ENCODE data around the gene KRT78. TPM values are rescaled to one million over a fixed set of nuclear protein-coding genes. Genes with fewer than 3 reads are reported as not detected.
A peak's percentile ranks its signal among the peaks of the same experiment; 100 is the strongest.
"Not testable (repeated sequence)": the region's sequence is repeated elsewhere in the genome, so short reads cannot be mapped to it uniquely, and the experiment has no call there.

The KRT78 gene
- total RNA-seq (2014; rRNA removed; shearing (Covaris generic)) = 0.34 TPM in 1 of 2 replicates, not detected in the other
- not detected in 2 replicates for polyA plus RNA-seq (2015; cell fraction: cytosol; rRNA removed)
- polyA plus RNA-seq (2015; cell fraction: nucleus; rRNA removed) = 0.08 TPM in 1 of 2 replicates, not detected in the other

GRCh38 chr12:52848661-52849255, at the start of gene KRT78:
Gene KRT78, minus strand, starts transcription at chr12:52848994. Its CDS starts 64 bp downstream, at chr12:52848930.
- no peak for DNase-seq (ENCODE audit: low read depth, low spot score)
- in situ Hi-C loops (cut with HindIII; ENCODE audit: low pct_unique_long_range_greater_than_20kb, low sequenced_read_pairs) = no loop called here

GRCh38 chr12:52896190-52897100, 47.7 kb upstream of the KRT78 start:
- in situ Hi-C loops (cut with HindIII; ENCODE audit: low pct_unique_long_range_greater_than_20kb, low sequenced_read_pairs) = loop anchor here (25.0 kb wide), 1 partner anchor 91 kb away; no protein-coding TSS in a partner anchor
- no peak for DNase-seq (ENCODE audit: low read depth, low spot score)

- DNase-seq (ENCODE audit: low read depth, low spot score) = no peak
- in situ Hi-C loops (cut with HindIII; ENCODE audit: low pct_unique_long_range_greater_than_20kb, low sequenced_read_pairs) = loop anchor here (25.0 kb wide), 1 partner anchor 92 kb away; no protein-coding TSS in a partner anchor
Observed at GRCh38 chr12:52895726-52896189, 47.0 kb upstream of the KRT78 start.

GRCh38 chr12:52892974-52893373, 44.2 kb upstream of the KRT78 start:
- no peak for DNase-seq (ENCODE audit: low read depth, low spot score)

GRCh38 chr12:52892207-52892852, 43.5 kb upstream of the KRT78 start:
- in situ Hi-C loops (cut with HindIII; ENCODE audit: low pct_unique_long_range_greater_than_20kb, low sequenced_read_pairs) = loop anchor here (25.0 kb wide), 1 partner anchor 95 kb away; no protein-coding TSS in a partner anchor
- no peak for DNase-seq (ENCODE audit: low read depth, low spot score)

More at GRCh38 chr12:52892974-52893373, 44.2 kb upstream of the KRT78 start:
- in situ Hi-C loops (cut with HindIII; ENCODE audit: low pct_unique_long_range_greater_than_20kb, low sequenced_read_pairs) = loop anchor here (25.0 kb wide), 1 partner anchor 94 kb away; no protein-coding TSS in a partner anchor

- DNase-seq (ENCODE audit: low read depth, low spot score) = no peak
- in situ Hi-C loops (cut with HindIII; ENCODE audit: low pct_unique_long_range_greater_than_20kb, low sequenced_read_pairs) = loop anchor here (25.0 kb wide), 1 partner anchor 96 kb away; no protein-coding TSS in a partner anchor
Observed at GRCh38 chr12:52891044-52891443, 42.2 kb upstream of the KRT78 start.

GRCh38 chr12:52890417-52890816, 41.6 kb upstream of the KRT78 start:
- no peak for DNase-seq (ENCODE audit: low read depth, low spot score)
- in situ Hi-C loops (cut with HindIII; ENCODE audit: low pct_unique_long_range_greater_than_20kb, low sequenced_read_pairs) = loop anchor here (25.0 kb wide), 1 partner anchor 97 kb away; no protein-coding TSS in a partner anchor

GRCh38 chr12:52884526-52885293, 35.9 kb upstream of the KRT78 start:
- DNase-seq (ENCODE audit: low read depth, low spot score) = peak; percentile 67
- in situ Hi-C loops (cut with HindIII; ENCODE audit: low pct_unique_long_range_greater_than_20kb, low sequenced_read_pairs) = loop anchor here (25.0 kb wide), 1 partner anchor 103 kb away; no protein-coding TSS in a partner anchor

GRCh38 chr12:52880499-52880898, 31.7 kb upstream of the KRT78 start:
- in situ Hi-C loops (cut with HindIII; ENCODE audit: low pct_unique_long_range_greater_than_20kb, low sequenced_read_pairs) = loop anchor here (25.0 kb wide), 1 partner anchor 107 kb away; no protein-coding TSS in a partner anchor
- not testable (repeated sequence) for DNase-seq (ENCODE audit: low read depth, low spot score)

GRCh38 chr12:52879394-52880351, 30.9 kb upstream of the KRT78 start:
- DNase-seq (ENCODE audit: low read depth, low spot score) = peak; percentile 92
- in situ Hi-C loops (cut with HindIII; ENCODE audit: low pct_unique_long_range_greater_than_20kb, low sequenced_read_pairs) = loop anchor here (25.0 kb wide), 1 partner anchor 108 kb away; no protein-coding TSS in a partner anchor

- DNase-seq (ENCODE audit: low read depth, low spot score) = no peak
- in situ Hi-C loops (cut with HindIII; ENCODE audit: low pct_unique_long_range_greater_than_20kb, low sequenced_read_pairs) = loop anchor here (25.0 kb wide), 1 partner anchor 109 kb away; no protein-coding TSS in a partner anchor
Observed at GRCh38 chr12:52878507-52879393, 30.0 kb upstream of the KRT78 start.

- in situ Hi-C loops (cut with HindIII; ENCODE audit: low pct_unique_long_range_greater_than_20kb, low sequenced_read_pairs) = loop anchor here (25.0 kb wide), 1 partner anchor 110 kb away; no protein-coding TSS in a partner anchor
- no peak for DNase-seq (ENCODE audit: low read depth, low spot score)
Observed at GRCh38 chr12:52877242-52877641, 28.4 kb upstream of the KRT78 start.

- no peak for DNase-seq (ENCODE audit: low read depth, low spot score)
- in situ Hi-C loops (cut with HindIII; ENCODE audit: low pct_unique_long_range_greater_than_20kb, low sequenced_read_pairs) = loop anchor here (25.0 kb wide), 1 partner anchor 111 kb away; no protein-coding TSS in a partner anchor
Observed at GRCh38 chr12:52876372-52876771, 27.6 kb upstream of the KRT78 start.

GRCh38 chr12:52874573-52875435, 26.0 kb upstream of the KRT78 start:
- no peak for DNase-seq (ENCODE audit: low read depth, low spot score)
- in situ Hi-C loops (cut with HindIII; ENCODE audit: low pct_unique_long_range_greater_than_20kb, low sequenced_read_pairs) = loop anchor here (25.0 kb wide), 1 partner anchor 112 kb away; no protein-coding TSS in a partner anchor

Data from SK-MEL-5 (cell line).